Liver (tissue), 3 donors: Measurements from ENCODE around the gene PPP6R2.

Experiments
- EGR1 ChIP-seq, 2 donors: IDR thresholded peaks; 2 replicates each; pipeline ENCODE4 v1.6.1; 2016 to 2018; ENCODE audit warnings: antibody characterized with exemption in 2 of 2, low read depth in 2 of 2
- FOXA2 ChIP-seq: IDR thresholded peaks from 2 replicates; pipeline ENCODE4 v1.6.1; 2016; ENCODE audit warnings: antibody characterized with exemption
- GABPA ChIP-seq, 2 donors: IDR thresholded peaks in 1 of 2; conservative IDR thresholded peaks in 1 of 2; 2 replicates each; pipeline ENCODE4 v1.6.1; 2016; ENCODE audit warnings: antibody characterized with exemption in 2 of 2, mild to moderate bottlenecking in 1 of 2, moderate library complexity in 1 of 2
- HNF4A ChIP-seq, 2 donors: conservative IDR thresholded peaks; 2 replicates each; pipeline ENCODE4 v1.6.1; 2016; ENCODE audit warnings: antibody characterized with exemption in 2 of 2, mild to moderate bottlenecking in 2 of 2
- JUND ChIP-seq, 2 donors: IDR thresholded peaks; 2 replicates each; pipeline ENCODE4 v1.6.1; 2016; ENCODE audit warnings: antibody characterized with exemption in 2 of 2
- RAD21 ChIP-seq, 2 donors: IDR thresholded peaks; 2 replicates each; pipeline ENCODE4 v1.6.1; 2016; ENCODE audit warnings: antibody characterized with exemption in 2 of 2, mild to moderate bottlenecking in 2 of 2
- RXRA ChIP-seq, 2 donors: IDR thresholded peaks; 2 replicates each; pipeline ENCODE4 v1.6.1; 2017 to 2018; ENCODE audit warnings: antibody characterized with exemption in 2 of 2, mild to moderate bottlenecking in 1 of 2
- SP1 ChIP-seq: IDR thresholded peaks from 2 replicates; pipeline ENCODE4 v1.6.1; 2018; ENCODE audit warnings: antibody characterized with exemption, mild to moderate bottlenecking
- TAF1 ChIP-seq: conservative IDR thresholded peaks from 2 replicates; pipeline ENCODE4 v1.6.1; 2016; ENCODE audit warnings: antibody characterized with exemption, mild to moderate bottlenecking
- YY1 ChIP-seq: IDR thresholded peaks from 2 replicates; pipeline ENCODE4 v1.6.1; 2016; ENCODE audit warnings: antibody characterized with exemption, mild to moderate bottlenecking
- TF ChIP-seq, protein P1 (sequence below): fragments of 150-350 bp; IDR thresholded peaks from 2 replicates; pipeline ENCODE4 v1.5.1; 2017; ENCODE audit warnings: improper control_type of control experiment, low read depth, low read length; ENCODE audit not compliant: missing input control
- TF ChIP-seq, protein P2 (sequence below): IDR thresholded peaks from 2 replicates; pipeline ENCODE4 v1.6.1; 2016; ENCODE audit warnings: antibody characterized with exemption
- TF ChIP-seq, protein P3 (sequence below): IDR thresholded peaks from 2 replicates; pipeline ENCODE4 v1.6.1; 2016; ENCODE audit warnings: antibody characterized with exemption, mild to moderate bottlenecking
- TF ChIP-seq, protein P4 (sequence below): IDR thresholded peaks from 2 replicates; pipeline ENCODE4 v1.6.1; 2016; ENCODE audit warnings: antibody characterized with exemption
- donor health status: healthy.
- donor health status: healthy.

DNA sequence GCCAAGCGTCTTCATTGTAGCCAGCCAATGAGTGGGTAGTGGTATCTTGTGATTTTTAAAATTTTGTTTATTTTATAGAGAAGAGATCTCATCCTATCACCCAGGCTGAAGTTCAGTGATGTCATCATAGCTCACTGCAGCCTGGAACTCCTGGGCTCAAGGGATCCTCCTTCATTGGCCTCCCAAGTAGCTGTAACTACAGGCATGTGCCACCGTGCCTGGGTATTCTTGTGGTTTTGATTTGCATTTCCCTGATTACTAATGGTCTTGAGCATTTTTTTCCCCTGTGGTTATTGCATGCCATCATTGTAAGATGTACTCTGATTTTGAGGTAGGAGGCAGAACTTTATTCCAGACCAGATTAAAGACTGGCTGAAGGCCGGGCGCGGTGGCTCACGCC lies 13.9 kb upstream of the PPP6R2 start:
- TF ChIP-seq, protein P1, sequence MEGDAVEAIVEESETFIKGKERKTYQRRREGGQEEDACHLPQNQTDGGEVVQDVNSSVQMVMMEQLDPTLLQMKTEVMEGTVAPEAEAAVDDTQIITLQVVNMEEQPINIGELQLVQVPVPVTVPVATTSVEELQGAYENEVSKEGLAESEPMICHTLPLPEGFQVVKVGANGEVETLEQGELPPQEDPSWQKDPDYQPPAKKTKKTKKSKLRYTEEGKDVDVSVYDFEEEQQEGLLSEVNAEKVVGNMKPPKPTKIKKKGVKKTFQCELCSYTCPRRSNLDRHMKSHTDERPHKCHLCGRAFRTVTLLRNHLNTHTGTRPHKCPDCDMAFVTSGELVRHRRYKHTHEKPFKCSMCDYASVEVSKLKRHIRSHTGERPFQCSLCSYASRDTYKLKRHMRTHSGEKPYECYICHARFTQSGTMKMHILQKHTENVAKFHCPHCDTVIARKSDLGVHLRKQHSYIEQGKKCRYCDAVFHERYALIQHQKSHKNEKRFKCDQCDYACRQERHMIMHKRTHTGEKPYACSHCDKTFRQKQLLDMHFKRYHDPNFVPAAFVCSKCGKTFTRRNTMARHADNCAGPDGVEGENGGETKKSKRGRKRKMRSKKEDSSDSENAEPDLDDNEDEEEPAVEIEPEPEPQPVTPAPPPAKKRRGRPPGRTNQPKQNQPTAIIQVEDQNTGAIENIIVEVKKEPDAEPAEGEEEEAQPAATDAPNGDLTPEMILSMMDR: no peak
- TF ChIP-seq JUND (IDR thresholded peaks at IDR 0.05) (no peak), HNF4A (conservative IDR thresholded peaks at IDR 0.05) (no peak), GABPA (IDR thresholded peaks at IDR 0.05 in 1 of 2, conservative IDR thresholded peaks at IDR 0.05 in 1 of 2) (no peak), EGR1 (IDR thresholded peaks at IDR 0.05; ENCODE audit: low read depth in 2 of 2) (no peak), RAD21 (IDR thresholded peaks at IDR 0.05) (no peak), TAF1 (no peak), SP1 (no peak), RXRA (IDR thresholded peaks at IDR 0.05) (no peak), FOXA2 (no peak), YY1 (no peak)
- TF ChIP-seq, protein P2, sequence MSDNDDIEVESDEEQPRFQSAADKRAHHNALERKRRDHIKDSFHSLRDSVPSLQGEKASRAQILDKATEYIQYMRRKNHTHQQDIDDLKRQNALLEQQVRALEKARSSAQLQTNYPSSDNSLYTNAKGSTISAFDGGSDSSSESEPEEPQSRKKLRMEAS: no peak
- TF ChIP-seq, protein P3, sequence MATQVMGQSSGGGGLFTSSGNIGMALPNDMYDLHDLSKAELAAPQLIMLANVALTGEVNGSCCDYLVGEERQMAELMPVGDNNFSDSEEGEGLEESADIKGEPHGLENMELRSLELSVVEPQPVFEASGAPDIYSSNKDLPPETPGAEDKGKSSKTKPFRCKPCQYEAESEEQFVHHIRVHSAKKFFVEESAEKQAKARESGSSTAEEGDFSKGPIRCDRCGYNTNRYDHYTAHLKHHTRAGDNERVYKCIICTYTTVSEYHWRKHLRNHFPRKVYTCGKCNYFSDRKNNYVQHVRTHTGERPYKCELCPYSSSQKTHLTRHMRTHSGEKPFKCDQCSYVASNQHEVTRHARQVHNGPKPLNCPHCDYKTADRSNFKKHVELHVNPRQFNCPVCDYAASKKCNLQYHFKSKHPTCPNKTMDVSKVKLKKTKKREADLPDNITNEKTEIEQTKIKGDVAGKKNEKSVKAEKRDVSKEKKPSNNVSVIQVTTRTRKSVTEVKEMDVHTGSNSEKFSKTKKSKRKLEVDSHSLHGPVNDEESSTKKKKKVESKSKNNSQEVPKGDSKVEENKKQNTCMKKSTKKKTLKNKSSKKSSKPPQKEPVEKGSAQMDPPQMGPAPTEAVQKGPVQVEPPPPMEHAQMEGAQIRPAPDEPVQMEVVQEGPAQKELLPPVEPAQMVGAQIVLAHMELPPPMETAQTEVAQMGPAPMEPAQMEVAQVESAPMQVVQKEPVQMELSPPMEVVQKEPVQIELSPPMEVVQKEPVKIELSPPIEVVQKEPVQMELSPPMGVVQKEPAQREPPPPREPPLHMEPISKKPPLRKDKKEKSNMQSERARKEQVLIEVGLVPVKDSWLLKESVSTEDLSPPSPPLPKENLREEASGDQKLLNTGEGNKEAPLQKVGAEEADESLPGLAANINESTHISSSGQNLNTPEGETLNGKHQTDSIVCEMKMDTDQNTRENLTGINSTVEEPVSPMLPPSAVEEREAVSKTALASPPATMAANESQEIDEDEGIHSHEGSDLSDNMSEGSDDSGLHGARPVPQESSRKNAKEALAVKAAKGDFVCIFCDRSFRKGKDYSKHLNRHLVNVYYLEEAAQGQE: no peak
- TF ChIP-seq, protein P4, sequence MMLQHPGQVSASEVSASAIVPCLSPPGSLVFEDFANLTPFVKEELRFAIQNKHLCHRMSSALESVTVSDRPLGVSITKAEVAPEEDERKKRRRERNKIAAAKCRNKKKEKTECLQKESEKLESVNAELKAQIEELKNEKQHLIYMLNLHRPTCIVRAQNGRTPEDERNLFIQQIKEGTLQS: no peak
